Fibroblast of lung (primary cell): ENCODE results near the gene NOL4L. TPM values are rescaled to one million over a fixed set of nuclear protein-coding genes. Genes with fewer than 3 reads are reported as not detected.

Experiments
- DNase-seq, 2 donors: peaks; one replicate each; pipeline versions ENCODE4 v3.0.0 to v3.0.0-alpha.2; 2010; ENCODE audit warnings: low read depth in 2 of 2
- H2AFZ ChIP-seq: 2 replicates; pipeline ENCODE4 v1.5.1; 2012; ENCODE audit warnings: low read length, control low read depth, inconsistent platforms
- H3K27ac ChIP-seq: 2 replicates; pipeline ENCODE4 v1.5.1; 2011; ENCODE audit warnings: low read length, control low read depth; ENCODE audit not compliant: insufficient read depth
- H3K27me3 ChIP-seq: 2 replicates; pipeline ENCODE4 v1.5.1; 2011; ENCODE audit warnings: mild to moderate bottlenecking, low read length; ENCODE audit not compliant: control insufficient read depth, insufficient read depth
- H3K36me3 ChIP-seq: 2 replicates; pipeline ENCODE4 v1.5.1; 2011; ENCODE audit warnings: low read length; ENCODE audit not compliant: control insufficient read depth, insufficient read depth
- H3K4me1 ChIP-seq: 2 replicates; pipeline ENCODE4 v1.5.1; 2011; ENCODE audit warnings: low read length; ENCODE audit not compliant: control insufficient read depth, insufficient read depth; ENCODE audit errors: extremely low read depth
- H3K4me2 ChIP-seq: 2 replicates; pipeline ENCODE4 v1.5.1; 2011; ENCODE audit warnings: low read length, control low read depth; ENCODE audit not compliant: insufficient read depth; ENCODE audit errors: extremely low read depth
- H3K4me3 ChIP-seq, 4 experiments: fragments of 200-600 bp in 1 of 4; sonication (generic) in 1 of 4; replicated peaks in 1 of 4; 2 replicates each; pipeline ENCODE4 v1.5.1; 2011 to 2016; ENCODE audit warnings: low read length in 4 of 4, low read depth in 3 of 4, mild to moderate bottlenecking in 3 of 4, control low read depth in 2 of 4, inconsistent platforms in 1 of 4, mixed read lengths in 1 of 4; ENCODE audit not compliant: insufficient read depth in 1 of 4; ENCODE audit errors: control extremely low read depth in 1 of 4
- H3K79me2 ChIP-seq: 2 replicates; pipeline ENCODE4 v1.5.1; 2012; ENCODE audit warnings: mild to moderate bottlenecking, low read length, inconsistent platforms; ENCODE audit not compliant: control insufficient read depth, insufficient read depth
- H3K9ac ChIP-seq: 2 replicates; pipeline ENCODE4 v1.5.1; 2011; ENCODE audit warnings: mild to moderate bottlenecking, low read length, control low read depth; ENCODE audit not compliant: insufficient read depth
- H3K9me3 ChIP-seq: 2 replicates; pipeline ENCODE4 v1.5.1; 2012; ENCODE audit warnings: low read depth, low read length; ENCODE audit not compliant: control insufficient read depth, insufficient read depth
- H4K20me1 ChIP-seq: 2 replicates; pipeline ENCODE4 v1.5.1; 2011; ENCODE audit warnings: low read length; ENCODE audit not compliant: control insufficient read depth, insufficient read depth; ENCODE audit errors: extremely low read depth
- EZH2 ChIP-seq: IDR thresholded peaks from 2 replicates; pipeline ENCODE4 v1.5.1; 2012; ENCODE audit warnings: low read length, control low read depth, mild to moderate bottlenecking; ENCODE audit errors: missing control alignments
- polyA plus RNA-seq, 2 donors: library from polyadenylated mRNA; depleted of rRNA in 1 of 2; stranded (reverse) in 1 of 2; unstranded in 1 of 2; fragments of >200 nt; gene quantifications; 2 replicates each; pipeline ENCODE4 v1.2.1, GENCODE V29; 2011 to 2012; ENCODE audit warnings: missing spikeins in 1 of 2
- total RNA-seq: library from RNA; depleted of rRNA; stranded (reverse); fragments of >200 nt; gene quantifications from 2 replicates; pipeline ENCODE4 v1.2.1, GENCODE V29; 2014
- TF ChIP-seq, protein P1 (sequence below), 2 donors: IDR thresholded peaks in 1 of 2; conservative IDR thresholded peaks in 1 of 2; 1 replicate in 1 of 2; 2 replicates in 1 of 2; pipeline ENCODE4 v1.5.1; 2011 to 2012; ENCODE audit warnings: low read length in 2 of 2, control low read depth in 1 of 2, inconsistent platforms in 1 of 2, low read depth in 1 of 2, mild to moderate bottlenecking in 1 of 2

NOL4L gene
- total and polyA plus RNA-seq, 2 donors (not counting 1 experiment from before 2014, with no cell fraction given): 3.2 to 4.0 TPM

- Histone ChIP-seq H3K4me2 (no peak overlapping the region), H3K79me2 (no peaks in the 10 kb centered on the region), H4K20me1 (no peaks in the 10 kb centered on the region), H3K4me3 (no peak overlapping the region), H3K27ac (no peak overlapping the region), H3K36me3 (no peaks in the 10 kb centered on the region), H3K27me3 (peaks cover 5% of the 10 kb centered on the region), H2AFZ (no peak overlapping the region), H3K4me1 (no peaks in the 10 kb centered on the region), H3K9me3 (no peaks in the 10 kb centered on the region), H3K9ac (no peak overlapping the region)
- no peak for TF ChIP-seq EZH2
- TF ChIP-seq, protein P1, sequence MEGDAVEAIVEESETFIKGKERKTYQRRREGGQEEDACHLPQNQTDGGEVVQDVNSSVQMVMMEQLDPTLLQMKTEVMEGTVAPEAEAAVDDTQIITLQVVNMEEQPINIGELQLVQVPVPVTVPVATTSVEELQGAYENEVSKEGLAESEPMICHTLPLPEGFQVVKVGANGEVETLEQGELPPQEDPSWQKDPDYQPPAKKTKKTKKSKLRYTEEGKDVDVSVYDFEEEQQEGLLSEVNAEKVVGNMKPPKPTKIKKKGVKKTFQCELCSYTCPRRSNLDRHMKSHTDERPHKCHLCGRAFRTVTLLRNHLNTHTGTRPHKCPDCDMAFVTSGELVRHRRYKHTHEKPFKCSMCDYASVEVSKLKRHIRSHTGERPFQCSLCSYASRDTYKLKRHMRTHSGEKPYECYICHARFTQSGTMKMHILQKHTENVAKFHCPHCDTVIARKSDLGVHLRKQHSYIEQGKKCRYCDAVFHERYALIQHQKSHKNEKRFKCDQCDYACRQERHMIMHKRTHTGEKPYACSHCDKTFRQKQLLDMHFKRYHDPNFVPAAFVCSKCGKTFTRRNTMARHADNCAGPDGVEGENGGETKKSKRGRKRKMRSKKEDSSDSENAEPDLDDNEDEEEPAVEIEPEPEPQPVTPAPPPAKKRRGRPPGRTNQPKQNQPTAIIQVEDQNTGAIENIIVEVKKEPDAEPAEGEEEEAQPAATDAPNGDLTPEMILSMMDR (conservative IDR thresholded peaks at IDR 0.05 in 1 of 2, IDR thresholded peaks at IDR 0.05 in 1 of 2; ENCODE audit: low read depth in 1 of 2, low read length in 2 of 2): no peak
- no peak for DNase-seq
Measured at GRCh38 chr20:32526541-32526940, 58.6 kb downstream of the NOL4L start.

DNA sequence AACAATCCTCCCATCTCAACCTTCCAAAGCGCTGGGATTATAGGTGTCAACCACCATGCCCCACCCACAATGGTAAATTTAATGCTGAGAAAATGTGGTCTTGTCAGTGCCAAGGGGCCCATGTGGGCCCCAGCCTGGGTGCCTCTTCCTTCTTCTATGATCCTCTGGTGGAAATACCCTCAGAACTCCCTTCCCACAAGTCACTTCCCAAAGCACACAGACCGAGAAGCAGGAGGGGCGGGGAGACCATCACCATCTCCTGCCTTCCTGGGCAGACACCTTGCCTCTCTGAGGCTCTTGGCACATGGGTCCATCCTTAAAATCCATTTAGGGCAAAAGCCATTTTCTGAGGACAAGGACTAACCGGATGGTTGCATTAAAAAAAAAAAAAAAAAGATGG, 59.0 kb downstream of the NOL4L start:
- no peaks in the 10 kb centered on the region for H3K4me1 ChIP-seq
- no peaks in the 10 kb centered on the region for H3K36me3 ChIP-seq
- H3K4me2 ChIP-seq: no peak overlapping the region
- H3K9me3 ChIP-seq: no peaks in the 10 kb centered on the region
- H3K79me2 ChIP-seq: no peaks in the 10 kb centered on the region
- H3K9ac ChIP-seq: no peak overlapping the region
- H3K4me3 ChIP-seq: no peak overlapping the region
- no peak for DNase-seq
- TF ChIP-seq, protein P1 (conservative IDR thresholded peaks at IDR 0.05 in 1 of 2, IDR thresholded peaks at IDR 0.05 in 1 of 2; ENCODE audit: low read depth in 1 of 2, low read length in 2 of 2): no peak
- no peak for TF ChIP-seq EZH2
- H3K27me3 ChIP-seq: peaks cover 5% of the 10 kb centered on the region
- no peak overlapping the region for H2AFZ ChIP-seq
- H3K27ac ChIP-seq: no peak overlapping the region
- no peaks in the 10 kb centered on the region for H4K20me1 ChIP-seq

- H3K27me3 ChIP-seq: peaks cover 5% of the 10 kb centered on the region
- no peak overlapping the region for H3K27ac ChIP-seq
- H3K4me1 ChIP-seq: no peaks in the 10 kb centered on the region
- H4K20me1 ChIP-seq: no peaks in the 10 kb centered on the region
- H3K4me2 ChIP-seq: no peak overlapping the region
- H3K9ac ChIP-seq: no peak overlapping the region
- H2AFZ ChIP-seq: no peak overlapping the region
- no peak for DNase-seq
- no peaks in the 10 kb centered on the region for H3K9me3 ChIP-seq
- H3K4me3 ChIP-seq: no peak overlapping the region
- no peaks in the 10 kb centered on the region for H3K36me3 ChIP-seq
- no peaks in the 10 kb centered on the region for H3K79me2 ChIP-seq
- no peak for TF ChIP-seq EZH2
- TF ChIP-seq, protein P1 (conservative IDR thresholded peaks at IDR 0.05 in 1 of 2, IDR thresholded peaks at IDR 0.05 in 1 of 2; ENCODE audit: low read depth in 1 of 2, low read length in 2 of 2): no peak
Measured at GRCh38 chr20:32524829-32525501, 60.2 kb downstream of the NOL4L start.
